Measurements from ENCODE around the gene VWF. TPM values are rescaled to one million over a fixed set of nuclear protein-coding genes. Genes with fewer than 3 reads are reported as not detected.
A peak's percentile ranks its signal among the peaks of the same experiment; 100 is the strongest.

VWF gene
- total RNA-seq (2021) (0.48 and 0.88 TPM in 2 replicates), Bru-seq, nascent RNA (percentile 15 among the genes with signal in this experiment), BruChase-seq, experiment 1, labeled RNA remaining after a 2-hour chase (percentile 15 among the genes with signal in this experiment), BruChase-seq, experiment 2, labeled RNA remaining after a 6-hour chase (percentile 15 among the genes with signal in this experiment)
- long read RNA-seq, partial matches to known transcripts = 0 of 1 reads
- long read RNA-seq, other reads (novel, unspliced or antisense) = 1 of 1 reads

- Histone ChIP-seq H3K27me3 (ENCODE audit: insufficient read depth, low read depth) (no peaks in the 10 kb centered on the region), H3K9me2 (ENCODE audit: insufficient read depth) (no peaks in the 10 kb centered on the region), H3F3A (ENCODE audit: insufficient read depth, low read depth) (0 out of 2 replicates have a peak, but pooled peaks cover 3% of the 10 kb centered on the region), H3K27ac (no peak within 1 kb of the TSS), H3K36me3 (ENCODE audit: low read depth) (no peaks in the 10 kb centered on the region), H3K4me3 (no peak within 1 kb of the TSS), H2AFZ (no peak within 1 kb of the TSS), H4K20me1 (ENCODE audit: insufficient read depth) (no peaks in the 10 kb centered on the region), H3K9me3 (ENCODE audit: insufficient read depth, low read depth) (no peaks in the 10 kb centered on the region), H3K4me2 (no peak within 1 kb of the TSS), H3K79me2 (ENCODE audit: low read depth) (no peaks in the 10 kb centered on the region), H3K4me1 (replicated peaks; ENCODE audit: insufficient read depth) (no peaks in the 10 kb centered on the region)
- POLR2A ChIA-PET (ENCODE audit: unreplicated experiment) = interaction anchor here (0.5 to 0.7 kb wide), 3 partner anchors 16 to 105 kb away, joined by 4 read pairs; no protein-coding TSS in a partner anchor
- no peak for DNase-seq
- CTCF ChIA-PET = interaction anchor here (0.6 kb wide), 1 partner anchor 30 kb away, joined by 3 read pairs; no protein-coding TSS in a partner anchor
- intact Hi-C loops (cut with micrococcal nuclease; ENCODE audit: unreplicated experiment) = no loop called here
- BruUV-seq (replicated peaks) = no TSS peak
- TF ChIP-seq CTCF (conservative IDR thresholded peaks at IDR 0.05) = no peak
- no peak for TF ChIP-seq EZH2 (IDR thresholded peaks at IDR 0.05; ENCODE audit: low read depth)
These were observed at the start of gene VWF for GRCh38 chr12:6124411-6125309. Gene VWF, minus strand, starts transcription at chr12:6124670. Its CDS starts 1,474 bp downstream, at chr12:6123196.

GRCh38 chr12:6172862-6173261 lies 48.4 kb upstream of the VWF start:
- Histone ChIP-seq H3K9me3 (ENCODE audit: insufficient read depth, low read depth) (no peaks in the 10 kb centered on the region), H3K27me3 (ENCODE audit: insufficient read depth, low read depth) (no peaks in the 10 kb centered on the region), H2AFZ (no peak overlapping the region), H3K4me1 (replicated peaks; ENCODE audit: insufficient read depth) (peaks cover 13% of the 10 kb centered on the region), H3K36me3 (ENCODE audit: low read depth) (no peaks in the 10 kb centered on the region), H3K27ac (no peak overlapping the region), H3F3A (ENCODE audit: insufficient read depth, low read depth) (peaks cover 15% of the 10 kb centered on the region), H3K4me3 (no peak overlapping the region), H3K4me2 (no peak overlapping the region), H3K9me2 (ENCODE audit: insufficient read depth) (no peaks in the 10 kb centered on the region), H4K20me1 (ENCODE audit: insufficient read depth) (no peaks in the 10 kb centered on the region), H3K79me2 (ENCODE audit: low read depth) (no peaks in the 10 kb centered on the region)
- ChIA-PET CTCF (no interaction called here), POLR2A (ENCODE audit: unreplicated experiment) (no interaction called here)
- no peak for TF ChIP-seq CTCF (conservative IDR thresholded peaks at IDR 0.05)
- TF ChIP-seq EZH2 (IDR thresholded peaks at IDR 0.05; ENCODE audit: low read depth) = no peak
- no peak for DNase-seq
- no TSS peak for BruUV-seq (replicated peaks)
- intact Hi-C loops (cut with micrococcal nuclease; ENCODE audit: unreplicated experiment) = no loop called here

- Histone ChIP-seq H3K79me2 (ENCODE audit: low read depth) (no peaks in the 10 kb centered on the region), H3K9me2 (ENCODE audit: insufficient read depth) (no peaks in the 10 kb centered on the region), H3K4me1 (replicated peaks; ENCODE audit: insufficient read depth) (peaks cover 21% of the 10 kb centered on the region), H3K36me3 (ENCODE audit: low read depth) (no peaks in the 10 kb centered on the region), H3K4me2 (no peak overlapping the region), H2AFZ (no peak overlapping the region), H3K27me3 (ENCODE audit: insufficient read depth, low read depth) (no peaks in the 10 kb centered on the region), H3K27ac (no peak overlapping the region), H3K4me3 (no peak overlapping the region), H3F3A (ENCODE audit: insufficient read depth, low read depth) (peaks cover 23% of the 10 kb centered on the region), H4K20me1 (ENCODE audit: insufficient read depth) (no peaks in the 10 kb centered on the region), H3K9me3 (ENCODE audit: insufficient read depth, low read depth) (no peaks in the 10 kb centered on the region)
- intact Hi-C loops (cut with micrococcal nuclease; ENCODE audit: unreplicated experiment) = no loop called here
- CTCF ChIA-PET = no interaction called here
- no TSS peak for BruUV-seq (replicated peaks)
- DNase-seq = no peak
- POLR2A ChIA-PET (ENCODE audit: unreplicated experiment) = no interaction called here
- TF ChIP-seq EZH2 (IDR thresholded peaks at IDR 0.05; ENCODE audit: low read depth) (no peak), CTCF (conservative IDR thresholded peaks at IDR 0.05) (no peak)
These were observed 47.6 kb upstream of the VWF start for GRCh38 chr12:6172086-6172485.

Data from PC-9 (cell line).